ENCODE measurements around the gene NF1.

Gene NF1

DNA sequence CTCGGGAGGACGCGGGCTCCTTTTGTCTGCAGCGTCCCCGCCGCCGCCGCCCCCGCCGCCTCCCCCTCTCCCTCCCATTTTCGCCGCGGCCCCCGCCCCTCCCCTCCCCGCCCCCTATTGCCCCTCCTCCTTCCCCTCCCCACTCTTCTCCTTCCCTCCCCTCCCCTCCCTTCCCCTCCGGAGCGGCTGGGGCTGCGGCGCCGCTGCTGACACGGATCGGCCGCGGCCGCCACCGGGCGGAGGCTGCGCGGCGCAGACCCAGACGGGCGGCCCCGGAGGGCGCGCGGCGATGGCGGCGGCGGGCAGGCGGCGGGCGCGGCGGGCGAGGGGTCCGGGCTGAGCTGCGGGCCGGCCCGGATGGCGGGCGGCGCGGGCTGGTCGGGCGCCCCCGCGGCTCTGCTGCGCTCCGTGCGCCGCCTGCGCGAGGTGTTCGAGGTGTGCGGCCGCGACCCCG lies 296.7 kb downstream of the NF1 start, which contains the start of gene RAB11FIP4:
TSS of gene RAB11FIP4 (plus strand) at position 180 of the 454 bp plus-strand sequence. CDS start at position 358, 178 bp downstream.
- DNase-seq = no peak

GRCh38 chr17:31392002-31392855 lies 297.5 kb downstream of the NF1 start:
- DNase-seq = no peak

DNA sequence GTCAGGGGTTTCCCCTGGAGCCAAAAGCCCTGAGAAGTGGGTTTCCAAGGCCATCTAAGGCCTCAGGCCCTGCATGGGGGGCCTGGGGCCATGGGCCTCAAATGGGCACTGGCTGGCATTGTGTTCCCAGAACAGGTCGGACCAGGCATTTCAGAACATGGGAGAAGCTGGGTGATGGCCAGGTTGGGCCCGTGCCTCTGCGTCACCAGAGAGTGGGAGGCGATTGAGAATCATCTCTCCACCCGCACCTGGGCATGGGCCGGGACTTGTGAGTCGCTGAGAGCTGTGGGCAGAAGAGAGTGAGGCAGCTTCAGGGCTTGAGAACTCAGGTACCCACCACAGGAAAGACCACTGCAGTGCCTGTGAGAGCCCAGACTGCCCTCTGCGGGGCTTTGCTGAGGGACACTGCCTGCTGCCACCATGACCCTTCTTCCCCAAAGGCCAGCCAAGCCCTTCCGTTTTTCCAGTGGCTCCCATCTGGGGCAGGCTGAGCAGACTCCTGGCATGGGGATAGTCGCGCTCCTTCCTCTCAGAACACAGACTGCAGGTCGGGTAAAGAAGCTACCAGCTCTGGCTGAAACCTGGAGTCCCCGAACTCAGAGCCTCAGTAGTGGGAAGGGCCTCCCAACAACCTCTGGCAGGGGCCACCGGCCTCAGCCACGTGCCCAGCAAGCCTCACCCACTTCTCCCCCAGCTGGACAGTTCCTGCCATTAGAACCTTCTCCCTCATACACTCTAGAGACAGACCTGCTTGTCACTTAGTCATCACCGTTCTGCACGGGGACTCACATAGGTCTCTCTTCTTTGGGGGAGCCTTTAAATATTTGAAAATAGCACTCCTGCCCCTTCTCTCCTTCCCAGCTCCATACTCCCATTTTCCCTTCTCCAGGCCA lies 298.3 kb downstream of the NF1 start:
- no peak for DNase-seq

- no peak for DNase-seq
Observed at GRCh38 chr17:31393749-31394146, 299.0 kb downstream of the NF1 start.

DNA sequence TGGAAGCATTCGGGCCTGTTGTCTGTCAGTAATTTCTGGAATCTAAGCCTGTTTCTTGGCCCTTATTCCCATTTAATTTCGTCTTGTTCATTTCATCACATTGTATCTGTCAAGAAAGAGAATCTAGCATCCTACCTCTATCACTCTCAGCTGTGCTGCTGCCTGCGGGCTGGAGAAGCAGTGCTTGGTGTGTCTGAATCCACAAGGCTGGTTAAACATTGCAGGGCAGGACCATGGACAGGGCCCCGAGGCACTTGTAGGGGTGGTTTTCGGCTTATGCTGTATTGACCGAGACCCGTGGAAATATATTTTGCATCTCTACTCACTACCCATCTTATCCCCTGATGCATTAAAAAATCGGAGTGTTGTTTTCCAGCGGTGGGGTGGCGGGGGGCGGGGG lies 299.8 kb downstream of the NF1 start:
- no peak for DNase-seq

DNA sequence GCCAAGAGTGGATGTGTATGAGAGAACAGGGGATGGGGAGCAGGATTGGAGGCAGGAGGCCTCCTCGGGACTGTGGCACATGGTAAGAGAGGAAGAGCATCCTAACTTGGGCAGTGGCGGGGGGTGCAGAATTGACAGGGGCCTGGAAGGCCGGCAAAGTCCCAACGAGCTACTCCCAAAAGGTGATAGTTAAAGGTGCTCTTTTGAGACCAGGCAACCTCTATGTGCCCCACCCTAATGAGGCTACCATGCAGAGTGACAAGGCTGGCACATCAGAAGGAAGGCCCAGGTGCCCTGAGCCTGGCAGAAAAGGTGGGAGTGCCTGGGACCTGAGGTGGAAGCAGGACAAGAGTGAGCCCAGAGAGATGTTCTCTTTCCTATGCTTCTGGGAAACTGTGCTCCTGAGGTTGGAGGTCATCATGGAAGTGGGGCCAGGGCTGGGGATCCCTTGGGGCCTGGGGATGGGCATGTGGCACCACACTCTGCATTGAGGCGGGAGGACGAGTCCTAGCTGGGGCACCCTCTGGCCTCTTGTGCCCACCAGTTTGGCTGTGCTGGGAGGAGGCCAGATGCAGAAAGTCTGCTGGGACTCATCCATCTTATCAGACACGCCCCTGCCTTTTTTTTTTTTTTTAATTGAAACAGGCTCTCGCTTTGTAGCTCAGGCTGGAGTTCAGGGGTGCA lies 302.6 kb downstream of the NF1 start:
- no peak for DNase-seq

GRCh38 chr17:31398381-31399311 lies 303.9 kb downstream of the NF1 start:
- no peak for DNase-seq

DNA sequence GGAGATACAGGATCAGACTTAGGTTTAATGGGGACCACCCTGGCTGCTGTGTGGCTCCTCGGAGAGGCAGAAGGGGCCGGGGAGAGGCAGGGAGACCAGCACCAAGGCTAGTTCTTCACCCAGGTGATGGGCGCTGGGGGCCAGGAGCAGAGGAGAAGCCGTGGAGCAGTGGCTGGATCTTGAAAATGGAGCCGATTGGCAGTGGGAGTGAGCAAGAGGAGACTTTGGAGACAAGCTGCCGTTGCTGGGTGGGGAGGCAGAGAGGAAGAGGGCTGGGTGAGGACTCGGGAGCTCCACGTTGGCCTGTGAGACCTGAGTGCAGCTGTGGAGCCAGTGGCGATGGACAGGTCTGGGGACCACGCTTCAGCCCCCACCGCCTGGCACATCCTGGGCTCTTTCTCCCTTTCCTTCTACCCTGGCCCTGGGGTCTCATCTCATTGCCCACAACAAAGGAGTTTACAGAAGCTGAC lies 305.7 kb downstream of the NF1 start:
- DNase-seq = no peak

DNA sequence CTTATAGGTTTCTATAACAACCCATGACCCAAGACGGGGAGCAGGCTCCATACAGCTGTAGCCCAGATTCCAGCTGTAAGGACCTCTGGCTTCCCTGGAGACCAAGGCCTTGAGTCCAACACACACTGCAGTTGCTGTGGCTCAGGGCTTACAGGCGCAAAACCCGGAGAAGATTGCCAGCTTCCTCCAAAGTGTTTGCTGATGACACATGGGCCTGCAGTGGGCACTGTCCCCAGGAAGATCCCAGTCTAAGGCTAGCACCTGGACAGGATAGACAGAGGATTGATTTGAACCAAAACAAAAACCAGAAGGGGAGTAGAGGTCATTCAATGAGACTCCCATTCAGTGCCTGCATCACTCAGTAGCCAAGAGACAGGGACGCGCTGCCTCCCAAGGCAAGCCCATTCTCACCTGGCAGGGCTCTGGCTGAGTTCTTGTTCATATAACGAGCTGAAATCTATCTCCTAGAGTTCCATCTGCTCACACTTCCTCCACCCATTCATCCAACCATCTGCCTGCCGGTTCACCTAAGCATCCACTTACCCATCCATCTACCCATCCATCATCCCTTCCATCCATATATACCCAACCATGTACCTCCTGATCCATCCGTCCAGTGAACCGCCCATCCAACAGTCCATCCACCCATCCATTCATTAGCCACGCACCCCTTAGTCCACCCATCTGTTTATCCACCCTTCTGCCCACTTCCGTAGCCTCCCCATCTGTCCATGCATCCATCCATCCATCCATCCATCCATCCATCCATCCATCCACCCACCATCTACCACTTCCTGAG lies 306.9 kb downstream of the NF1 start:
- no peak for DNase-seq

DNA sequence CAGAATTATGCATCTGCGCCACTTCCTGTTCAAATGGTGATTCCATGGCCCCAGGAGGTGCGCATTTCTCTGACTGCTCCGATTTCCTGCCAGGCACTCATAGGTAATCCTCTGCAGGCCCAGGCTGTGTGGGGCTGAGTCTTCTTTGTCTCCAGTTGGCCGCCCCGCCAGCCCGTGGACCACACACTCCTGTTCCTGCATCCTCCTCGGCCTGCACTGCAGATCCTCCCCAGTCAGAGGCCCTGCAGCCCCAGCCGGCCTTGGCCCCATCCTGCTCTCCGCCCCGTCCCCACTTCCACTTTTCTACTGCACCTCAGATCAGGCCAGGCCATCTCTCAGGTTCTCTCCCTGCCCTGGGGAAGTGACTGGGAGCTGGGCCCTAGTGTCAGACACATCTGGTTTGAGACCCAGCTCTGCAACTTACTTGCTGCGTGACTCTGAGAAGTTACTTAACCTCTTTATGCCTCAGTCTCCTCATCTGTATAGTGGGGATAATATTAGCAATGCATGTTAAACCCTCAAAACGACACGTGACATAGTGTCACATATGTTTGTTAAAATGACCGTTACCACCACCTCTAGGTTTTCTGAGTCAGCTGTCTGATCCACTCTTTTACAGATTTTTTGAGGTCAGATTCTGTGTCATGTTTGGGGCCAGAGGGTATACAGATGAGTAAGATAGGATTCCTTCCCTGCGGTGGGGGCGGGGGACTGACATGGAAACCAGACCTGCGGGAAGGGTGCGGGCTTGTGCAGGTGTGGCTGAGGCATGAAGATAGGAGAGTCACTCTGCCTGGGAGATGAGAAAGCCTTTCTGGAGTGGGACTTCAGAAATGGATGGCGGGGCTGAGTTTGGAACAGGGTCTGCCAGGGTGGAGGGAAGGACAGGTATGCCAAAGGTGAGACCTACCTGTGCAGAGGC lies 309.5 kb downstream of the NF1 start:
- DNase-seq = no peak

DNA sequence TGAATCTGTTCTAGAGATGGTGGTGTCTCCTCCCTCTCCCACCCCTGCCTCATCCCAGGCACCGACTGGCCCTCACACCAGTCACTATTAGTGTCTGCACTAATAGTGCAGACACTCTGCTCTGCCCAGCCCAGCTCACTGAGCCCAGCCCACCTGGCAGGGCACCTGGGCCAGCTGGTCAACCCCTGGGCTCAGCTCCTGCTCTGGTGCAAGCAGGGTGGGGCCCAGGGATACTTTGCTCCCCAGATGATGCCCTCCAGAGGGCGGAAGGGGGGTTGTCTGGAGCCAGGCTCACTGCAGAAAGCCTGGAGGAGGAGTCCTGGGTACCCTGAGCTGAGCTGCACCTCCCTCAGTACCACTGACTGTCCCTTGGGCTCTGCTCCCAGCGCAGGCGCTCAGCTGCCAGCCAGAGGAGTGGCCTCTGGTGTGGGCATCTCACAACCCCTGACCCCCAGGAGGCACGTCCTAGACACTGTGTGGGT lies 311.2 kb downstream of the NF1 start:
- DNase-seq = no peak

GRCh38 chr17:31408586-31408985 lies 313.8 kb downstream of the NF1 start:
- no peak for DNase-seq

GRCh38 chr17:31411707-31412285 lies 317.0 kb downstream of the NF1 start:
- peak; percentile 16 for DNase-seq

- DNase-seq = peak; percentile 8
Observed at GRCh38 chr17:31412511-31412910, 317.7 kb downstream of the NF1 start.

DNA sequence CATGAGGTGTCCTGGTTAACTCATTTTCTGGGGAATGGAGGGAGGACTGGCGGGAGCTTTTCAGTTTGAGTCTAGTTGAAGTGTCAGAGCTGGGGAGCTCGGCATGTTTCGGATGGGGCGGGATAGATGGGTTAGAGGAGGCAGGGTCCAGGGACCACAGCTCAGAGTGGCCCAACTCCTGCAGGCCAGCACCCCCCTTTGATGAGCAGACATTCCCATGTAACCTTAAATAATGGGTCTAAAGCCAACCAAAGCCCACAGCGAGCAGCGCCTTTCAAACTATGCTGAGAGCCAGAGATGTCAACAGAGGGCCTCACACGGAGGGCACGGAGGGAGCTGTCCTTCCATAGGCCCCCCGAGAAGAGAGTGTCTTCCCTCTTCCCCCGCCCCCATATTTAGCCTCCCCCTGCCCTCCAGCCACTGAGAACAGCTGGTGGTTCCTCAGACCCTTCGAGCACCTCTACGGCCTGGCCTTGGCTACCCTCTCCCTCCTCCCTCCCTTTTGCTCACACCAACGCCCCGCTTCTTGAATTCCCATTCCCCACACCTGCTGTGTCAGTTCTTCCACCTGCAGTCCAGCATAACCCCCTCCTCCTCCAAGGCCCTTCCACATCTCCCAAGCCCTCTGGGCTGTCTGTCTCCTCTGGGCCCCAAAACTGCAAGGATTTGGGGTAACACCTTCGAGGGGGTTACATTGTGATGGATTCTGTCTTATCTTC lies 318.5 kb downstream of the NF1 start:
- peak; percentile 13 for DNase-seq

GRCh38 chr17:31413874-31414549 lies 319.2 kb downstream of the NF1 start:
- peak; percentile 17 for DNase-seq

- DNase-seq = peak; percentile 0
Observed at GRCh38 chr17:31414550-31414918, 319.8 kb downstream of the NF1 start.

DNA sequence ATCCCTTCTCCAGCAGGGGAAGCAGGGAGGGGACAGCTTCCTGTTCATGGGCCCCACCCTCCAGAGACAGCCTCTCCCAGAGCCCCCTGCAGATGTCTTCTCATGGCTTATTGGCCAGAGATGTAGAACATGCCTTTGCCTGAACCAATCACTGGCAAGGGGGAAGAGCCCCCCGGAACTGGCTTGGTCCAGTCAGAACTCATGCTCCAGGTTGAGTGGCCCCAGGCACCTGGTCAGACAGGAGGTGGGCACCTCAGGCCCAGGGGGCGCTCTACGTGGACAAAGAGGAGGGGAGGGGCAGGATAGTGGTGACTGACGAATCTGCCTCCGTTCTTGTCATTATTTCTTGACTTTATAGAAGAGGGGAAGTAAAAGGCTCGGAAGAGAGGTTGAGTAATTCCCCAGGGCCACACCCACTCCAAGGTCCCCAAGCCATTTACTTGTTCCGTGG lies 320.3 kb downstream of the NF1 start:
- peak; percentile 35 for DNase-seq

Data from CD4-positive, alpha-beta T cell treated with Interleukin-15 for 1 hour (primary cell).